ENCODE results near the gene GHRHR. TPM values are rescaled to one million over a fixed set of nuclear protein-coding genes. Genes with fewer than 3 reads are reported as not detected.

Gene GHRHR
- total RNA-seq, 1 donor from 2014 or later = not detected

DNA sequence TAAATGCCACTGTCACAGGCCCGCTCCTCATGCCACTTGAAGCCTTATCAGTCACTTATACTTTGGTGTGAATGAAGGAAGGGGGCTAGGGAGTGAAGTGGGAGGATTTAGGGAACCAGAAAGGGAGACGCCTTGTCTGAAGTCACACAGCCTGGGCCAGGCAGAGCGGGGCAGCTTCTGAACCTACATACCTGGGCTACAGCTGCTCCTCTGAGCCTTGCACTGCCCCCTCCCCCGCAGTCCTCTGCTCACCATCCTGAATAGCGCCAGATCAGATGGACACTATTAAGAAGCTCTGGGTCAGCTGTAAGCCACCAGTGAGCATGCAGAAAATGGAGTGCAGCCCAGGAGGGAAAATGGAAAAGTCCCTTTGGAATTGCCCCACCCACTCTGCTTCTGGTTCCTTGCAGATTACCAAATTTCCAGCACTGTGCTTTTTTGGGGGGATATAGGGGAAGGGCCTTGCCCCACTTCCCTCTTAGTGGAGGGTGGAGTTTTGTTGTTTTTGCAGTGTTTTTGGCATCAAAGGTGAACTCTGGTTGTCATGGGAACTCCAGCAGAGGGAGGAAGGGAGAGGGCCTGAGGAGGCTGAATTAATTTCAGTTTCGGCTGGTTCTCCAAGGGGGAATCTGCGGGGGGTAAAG is 53.4 kb downstream of the GHRHR start:
- no peak for DNase-seq
- TF ChIP-seq CTCF (IDR thresholded peaks at IDR 0.05; ENCODE audit: partially characterized antibody, unreplicated experiment) = no peak
- no peak overlapping the region for H3K4me3 Mint-ChIP-seq (ENCODE audit: unreplicated experiment)
- H3K9me3 Mint-ChIP-seq (ENCODE audit: unreplicated experiment) = peaks cover 5% of the 10 kb centered on the region
- peaks cover 2% of the 10 kb centered on the region for H3K4me1 Mint-ChIP-seq (ENCODE audit: low read depth, unreplicated experiment)
- H3K27ac Mint-ChIP-seq (ENCODE audit: unreplicated experiment) = no peak overlapping the region
- H3K27me3 Mint-ChIP-seq (ENCODE audit: unreplicated experiment) = peaks cover 13% of the 10 kb centered on the region
- no peaks in the 10 kb centered on the region for H3K36me3 Mint-ChIP-seq (ENCODE audit: unreplicated experiment)

GRCh38 chr7:31017721-31018120 is 54.0 kb downstream of the GHRHR start:
- no peak overlapping the region for H3K27ac Mint-ChIP-seq (ENCODE audit: unreplicated experiment)
- no peak overlapping the region for H3K4me3 Mint-ChIP-seq (ENCODE audit: unreplicated experiment)
- no peaks in the 10 kb centered on the region for H3K36me3 Mint-ChIP-seq (ENCODE audit: unreplicated experiment)
- peaks cover 13% of the 10 kb centered on the region for H3K27me3 Mint-ChIP-seq (ENCODE audit: unreplicated experiment)
- H3K9me3 Mint-ChIP-seq (ENCODE audit: unreplicated experiment) = peaks cover 6% of the 10 kb centered on the region
- no peak for DNase-seq
- H3K4me1 Mint-ChIP-seq (ENCODE audit: low read depth, unreplicated experiment) = peaks cover 2% of the 10 kb centered on the region
- no peak for TF ChIP-seq CTCF (IDR thresholded peaks at IDR 0.05; ENCODE audit: partially characterized antibody, unreplicated experiment)

DNA sequence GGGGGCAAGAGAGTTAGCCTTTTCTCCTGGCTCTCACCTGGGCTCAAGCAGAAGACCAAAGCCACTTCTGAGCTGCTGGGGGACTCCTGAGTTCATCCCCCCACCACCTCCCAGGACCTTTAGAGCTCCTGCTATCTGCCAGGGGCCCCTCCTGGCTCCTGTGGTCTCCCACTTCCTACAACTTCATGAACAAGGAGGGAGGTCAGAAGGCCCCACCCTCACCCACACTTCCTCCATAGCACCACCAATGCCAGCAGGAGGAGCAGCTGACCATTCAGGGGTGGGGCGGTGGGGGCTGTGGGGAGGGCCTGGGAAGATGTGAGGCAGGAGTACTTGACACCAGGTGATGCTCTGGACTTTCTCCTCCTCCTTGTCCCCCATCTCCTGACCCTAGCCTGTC is 55.8 kb downstream of the GHRHR start:
- Mint-ChIP-seq H3K27me3 (ENCODE audit: unreplicated experiment) (peaks cover 16% of the 10 kb centered on the region), H3K4me3 (ENCODE audit: unreplicated experiment) (no peak overlapping the region), H3K9me3 (ENCODE audit: unreplicated experiment) (peaks cover 3% of the 10 kb centered on the region), H3K36me3 (ENCODE audit: unreplicated experiment) (no peaks in the 10 kb centered on the region), H3K4me1 (ENCODE audit: low read depth, unreplicated experiment) (peaks cover 2% of the 10 kb centered on the region), H3K27ac (ENCODE audit: unreplicated experiment) (no peak overlapping the region)
- TF ChIP-seq CTCF (IDR thresholded peaks at IDR 0.05; ENCODE audit: partially characterized antibody, unreplicated experiment) = no peak
- no peak for DNase-seq

- no peak for TF ChIP-seq CTCF (IDR thresholded peaks at IDR 0.05; ENCODE audit: partially characterized antibody, unreplicated experiment)
- Mint-ChIP-seq H3K9me3 (ENCODE audit: unreplicated experiment) (peaks cover 3% of the 10 kb centered on the region), H3K27me3 (ENCODE audit: unreplicated experiment) (peaks cover 18% of the 10 kb centered on the region), H3K27ac (ENCODE audit: unreplicated experiment) (no peak overlapping the region), H3K4me1 (ENCODE audit: low read depth, unreplicated experiment) (peaks cover 2% of the 10 kb centered on the region), H3K36me3 (ENCODE audit: unreplicated experiment) (no peaks in the 10 kb centered on the region), H3K4me3 (ENCODE audit: unreplicated experiment) (no peak overlapping the region)
- no peak for DNase-seq
Measured at GRCh38 chr7:31020161-31020560, 56.4 kb downstream of the GHRHR start.

DNA sequence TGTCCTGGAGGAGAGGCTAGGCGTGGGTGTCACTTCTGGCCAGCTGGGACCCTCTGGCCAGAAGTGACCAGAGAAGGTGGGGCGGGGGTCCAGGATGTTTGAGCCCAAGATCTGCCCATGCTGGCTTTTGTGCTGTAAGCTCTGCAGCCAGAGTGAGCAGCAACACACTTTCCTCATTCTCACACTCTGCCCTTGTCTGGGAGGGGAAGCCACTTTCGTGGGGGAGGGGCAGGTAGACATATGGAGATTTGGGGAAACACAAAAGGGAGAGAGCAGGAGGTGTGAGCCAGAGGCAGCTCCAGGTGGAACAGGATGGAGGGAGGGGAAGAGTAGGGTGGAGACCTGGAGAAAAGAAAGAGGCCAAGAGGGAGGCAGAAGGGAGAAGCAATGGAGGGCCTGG is 56.9 kb downstream of the GHRHR start:
- DNase-seq = no peak
- H3K27me3 Mint-ChIP-seq (ENCODE audit: unreplicated experiment) = peaks cover 16% of the 10 kb centered on the region
- H3K36me3 Mint-ChIP-seq (ENCODE audit: unreplicated experiment) = no peaks in the 10 kb centered on the region
- peaks cover 2% of the 10 kb centered on the region for H3K4me1 Mint-ChIP-seq (ENCODE audit: low read depth, unreplicated experiment)
- H3K9me3 Mint-ChIP-seq (ENCODE audit: unreplicated experiment) = peaks cover 3% of the 10 kb centered on the region
- TF ChIP-seq CTCF (IDR thresholded peaks at IDR 0.05; ENCODE audit: partially characterized antibody, unreplicated experiment) = no peak
- H3K27ac Mint-ChIP-seq (ENCODE audit: unreplicated experiment) = no peak overlapping the region
- H3K4me3 Mint-ChIP-seq (ENCODE audit: unreplicated experiment) = no peak overlapping the region

All from glutamatergic neuron (in vitro differentiated cells).